ENCODE measurements around the gene SPRING1.
A peak's percentile ranks its signal among the peaks of the same experiment; 100 is the strongest.
"Not testable (repeated sequence)": the region's sequence is repeated elsewhere in the genome, so short reads cannot be mapped to it uniquely, and the experiment has no call there.

SPRING1 gene, protein sequence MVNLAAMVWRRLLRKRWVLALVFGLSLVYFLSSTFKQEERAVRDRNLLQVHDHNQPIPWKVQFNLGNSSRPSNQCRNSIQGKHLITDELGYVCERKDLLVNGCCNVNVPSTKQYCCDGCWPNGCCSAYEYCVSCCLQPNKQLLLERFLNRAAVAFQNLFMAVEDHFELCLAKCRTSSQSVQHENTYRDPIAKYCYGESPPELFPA

DNA sequence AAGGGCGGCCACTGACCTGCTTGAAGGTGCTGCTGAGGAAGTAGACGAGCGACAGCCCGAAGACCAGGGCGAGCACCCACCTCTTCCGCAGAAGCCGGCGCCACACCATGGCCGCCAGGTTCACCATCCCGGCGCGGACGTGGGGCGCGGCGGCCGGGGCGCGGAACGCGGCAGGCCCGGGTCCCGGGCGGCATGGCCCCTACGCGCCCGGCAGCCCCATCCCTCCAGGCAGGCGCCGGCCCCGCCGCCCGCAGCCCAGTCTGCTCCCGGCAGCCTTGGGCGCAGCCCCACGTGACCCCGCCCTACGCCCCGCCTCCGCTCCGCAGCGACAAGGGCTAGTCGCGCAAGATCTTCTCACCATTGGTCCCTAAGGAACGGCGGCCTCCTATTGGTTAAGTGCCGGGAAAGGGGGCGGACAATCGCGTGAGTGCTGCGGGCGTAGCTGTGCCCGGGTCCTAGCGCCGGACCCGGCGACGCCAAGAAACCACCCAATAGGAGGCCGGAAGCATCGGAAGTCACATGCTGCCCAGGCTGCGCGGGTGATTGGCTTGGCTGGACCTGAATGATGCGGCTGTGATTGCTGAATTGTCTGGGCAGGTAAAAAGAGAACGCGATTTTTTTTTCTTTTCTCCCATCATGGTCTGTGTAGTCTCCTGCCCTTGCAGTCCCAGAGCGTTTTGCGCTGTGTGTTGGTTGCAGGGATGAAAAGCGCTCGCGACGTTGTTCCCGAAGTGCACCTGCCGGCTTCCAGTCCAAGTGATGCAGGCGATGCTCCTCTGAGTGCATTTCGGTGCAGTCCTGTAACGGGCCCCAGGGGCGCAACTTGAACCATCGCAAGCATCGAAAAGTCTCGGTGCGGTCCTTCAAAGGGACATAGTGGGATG, at the start of gene SPRING1, which contains the start of gene RNFT2:
Gene SPRING1, minus strand, starts transcription at position 296 of the 884 bp plus-strand sequence. Its CDS starts 169 bp downstream, at position 127.
Gene RNFT2, plus strand, starts transcription at position 542 of the 884 bp plus-strand sequence. CDS start 2,183 bp downstream, outside the sequence.
- DNase-seq: peak; percentile 94

DNA sequence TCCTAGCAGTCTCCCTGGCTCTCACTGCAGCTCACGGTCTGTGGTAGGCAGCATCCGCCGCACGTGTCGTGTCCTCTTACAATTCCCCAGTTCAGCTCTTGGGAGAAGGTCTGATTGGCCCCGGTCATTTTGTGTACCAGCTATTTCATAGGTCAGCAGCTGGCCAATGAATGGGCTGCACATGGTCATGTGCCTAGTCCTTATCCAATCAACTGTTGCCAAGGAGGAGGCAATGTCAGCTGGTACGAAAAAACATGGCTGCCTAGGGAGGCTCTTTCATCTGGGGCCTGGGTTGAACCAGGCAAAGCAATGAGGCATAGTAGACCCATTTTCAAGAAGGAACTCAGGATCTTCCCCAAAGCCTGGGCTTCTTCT, 46.4 kb upstream of the SPRING1 start:
- no peak for DNase-seq

DNA sequence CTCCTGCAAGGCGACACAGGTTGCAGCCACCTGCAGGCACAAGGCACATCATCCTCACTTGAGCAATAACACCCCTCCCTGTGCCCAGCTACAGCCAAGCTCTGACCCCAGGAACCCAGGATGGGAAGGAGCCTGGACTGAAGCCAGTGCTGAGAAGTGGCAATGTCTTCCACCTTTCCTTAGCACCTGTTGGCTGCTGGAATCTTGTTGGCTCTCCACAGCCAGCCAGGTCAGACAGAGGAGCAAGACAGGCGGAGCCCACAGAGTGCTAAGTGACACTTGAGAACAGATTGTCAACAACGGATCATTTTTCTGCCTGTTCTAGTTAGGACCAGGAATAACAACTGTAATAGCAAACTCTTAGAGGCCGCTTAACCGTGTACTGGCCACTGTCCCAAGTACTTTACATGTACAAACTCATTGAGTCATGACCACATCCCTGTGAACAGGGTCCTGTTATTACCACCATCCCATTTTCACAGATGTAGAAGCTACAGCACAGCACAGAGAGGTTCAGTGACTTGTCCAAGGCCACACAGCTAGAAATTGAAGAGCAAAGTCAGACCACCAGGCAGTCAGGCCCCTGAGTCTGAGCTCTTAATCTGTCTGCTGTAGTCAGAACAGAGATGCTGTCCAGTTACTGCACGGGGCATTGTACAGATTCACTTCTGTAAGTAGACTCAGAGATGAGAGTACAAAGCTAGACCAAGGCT, 45.8 kb upstream of the SPRING1 start:
- no peak for DNase-seq

DNA sequence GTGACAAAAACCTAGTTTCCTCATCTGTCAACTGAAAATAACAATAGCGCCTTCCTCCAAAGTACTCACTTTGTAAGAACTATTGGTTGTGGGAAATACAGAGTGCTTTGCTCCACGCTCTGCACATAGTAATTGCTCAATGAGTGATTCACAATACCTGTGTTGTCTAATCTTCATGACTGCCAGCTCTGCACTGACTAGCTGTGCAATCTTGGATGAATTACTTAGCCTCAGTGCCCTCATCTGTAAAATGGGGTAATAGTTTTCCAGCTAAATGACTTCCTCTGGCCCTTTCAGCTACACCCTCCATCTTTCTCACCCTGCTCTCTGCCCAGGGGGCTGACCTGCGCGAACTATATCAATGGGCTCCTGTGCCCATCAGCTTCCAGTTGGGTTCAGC, 43.1 kb upstream of the SPRING1 start:
- no peak for DNase-seq

DNA sequence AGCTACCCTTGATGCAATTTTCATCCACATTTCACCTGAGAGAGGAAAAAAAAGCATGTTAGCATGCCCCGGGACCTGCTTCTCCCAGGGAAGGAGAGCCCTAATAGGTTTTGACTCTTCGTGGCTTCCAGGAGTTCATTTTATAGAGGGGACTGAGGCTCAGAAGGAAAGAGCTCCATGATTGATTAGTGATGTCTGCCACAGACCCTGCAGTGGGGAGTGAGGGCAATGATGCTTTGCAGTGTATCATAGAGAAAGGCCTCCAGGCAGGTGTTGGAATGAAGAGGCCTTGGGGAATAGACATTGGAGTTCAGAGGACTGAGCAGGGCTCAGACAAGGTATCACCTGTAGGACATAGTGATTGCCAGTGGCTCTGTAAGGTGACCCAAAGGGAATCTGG, 41.7 kb upstream of the SPRING1 start:
- no peak for DNase-seq

DNA sequence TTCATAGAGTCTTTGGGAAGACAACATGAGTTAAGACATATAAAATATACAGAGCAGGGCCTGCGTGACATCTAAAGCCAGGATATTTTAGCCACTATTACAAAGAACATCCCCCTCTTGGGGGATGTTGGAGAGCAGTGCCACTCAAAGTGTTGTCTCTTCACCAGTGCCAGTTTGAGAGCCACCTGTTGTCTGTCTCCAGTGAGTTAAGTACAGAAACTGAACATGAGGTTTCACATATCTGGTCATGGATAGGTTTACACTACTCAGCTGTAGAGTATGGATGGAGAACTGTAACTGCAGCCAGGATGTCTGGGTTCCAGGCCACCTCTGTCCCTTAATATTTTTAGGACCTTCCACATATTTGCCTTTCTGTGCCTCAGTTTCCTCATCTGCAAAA, 39.4 kb upstream of the SPRING1 start:
- no peak for DNase-seq

DNA sequence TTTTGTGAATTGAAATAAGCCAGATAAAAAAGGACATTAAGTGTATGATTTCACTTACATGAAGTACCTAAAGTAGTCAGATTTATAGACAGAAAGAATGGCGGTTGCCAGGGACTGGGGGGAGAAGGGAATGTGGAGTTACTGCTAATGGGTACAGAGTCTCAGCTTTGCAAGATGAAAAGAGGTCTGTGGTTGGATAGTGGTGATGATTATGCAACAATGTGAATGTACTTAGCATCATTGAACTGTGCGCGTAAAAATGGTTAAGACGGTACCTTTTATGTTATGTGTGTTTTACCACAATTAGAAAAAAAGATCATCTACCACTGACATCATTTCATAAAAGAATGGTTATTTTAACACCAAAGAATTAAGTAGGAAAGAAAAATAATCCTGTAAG, 36.2 kb upstream of the SPRING1 start:
- DNase-seq: no peak

DNA sequence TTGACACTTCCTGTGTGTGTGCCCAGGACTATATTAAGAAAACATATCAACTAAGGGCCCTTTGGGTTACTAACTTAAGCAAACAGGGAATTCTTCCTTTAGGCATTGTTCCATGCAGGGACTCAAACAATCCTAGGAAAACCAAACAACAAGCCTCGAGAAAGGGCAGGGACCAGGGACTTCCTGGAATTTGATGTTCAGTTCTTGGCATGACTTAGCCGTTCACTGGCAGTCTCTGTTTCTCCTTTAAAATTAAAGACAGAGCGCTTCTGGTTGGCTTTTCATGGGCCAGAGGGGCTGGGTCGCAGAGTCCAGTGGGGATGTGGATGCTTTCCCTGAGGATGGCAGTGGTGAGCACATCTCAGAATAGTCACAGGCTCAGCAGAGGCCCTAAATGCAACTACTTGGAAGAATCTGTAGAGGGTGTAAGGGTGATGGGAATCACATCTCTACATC, 35.4 kb upstream of the SPRING1 start:
- DNase-seq: no peak

DNA sequence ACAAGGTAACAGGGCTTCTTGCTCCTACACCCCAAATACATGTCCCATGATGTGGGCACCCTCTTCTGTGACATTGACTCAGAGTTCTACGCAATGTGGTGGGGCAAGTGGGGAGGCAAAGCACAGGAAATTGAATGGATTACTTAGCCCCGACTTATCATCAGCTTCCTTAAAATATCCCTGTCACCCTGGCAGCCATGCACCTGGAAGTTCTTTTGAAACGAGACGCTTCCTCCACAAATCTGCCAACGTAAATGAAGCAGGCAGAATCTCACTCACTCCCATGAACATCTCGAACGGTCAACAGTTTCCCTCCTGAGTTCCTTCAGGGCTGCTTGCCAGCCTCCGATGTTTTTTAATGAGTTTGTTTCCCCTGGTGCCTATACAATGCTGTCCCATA, 33.8 kb upstream of the SPRING1 start:
- no peak for DNase-seq

DNA sequence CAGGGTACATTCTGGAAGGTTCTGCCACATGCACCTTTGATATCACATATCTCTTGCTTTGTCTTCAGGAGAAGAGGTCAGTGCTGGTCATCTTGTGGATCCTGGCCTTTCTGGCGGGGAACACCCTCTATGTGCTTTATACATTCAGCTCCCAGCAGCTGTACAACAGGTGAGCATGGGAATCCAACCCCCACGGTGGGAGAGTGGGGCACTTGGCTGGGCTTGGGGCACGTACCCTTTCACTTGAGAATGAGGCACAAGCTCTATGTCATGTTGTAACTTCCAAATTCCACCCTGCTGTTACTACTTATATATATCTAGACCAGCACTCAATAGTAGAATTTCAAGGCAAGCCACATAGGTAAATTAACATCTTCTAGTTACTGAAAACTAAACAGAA, 28.9 kb upstream of the SPRING1 start:
- DNase-seq: no peak

DNA sequence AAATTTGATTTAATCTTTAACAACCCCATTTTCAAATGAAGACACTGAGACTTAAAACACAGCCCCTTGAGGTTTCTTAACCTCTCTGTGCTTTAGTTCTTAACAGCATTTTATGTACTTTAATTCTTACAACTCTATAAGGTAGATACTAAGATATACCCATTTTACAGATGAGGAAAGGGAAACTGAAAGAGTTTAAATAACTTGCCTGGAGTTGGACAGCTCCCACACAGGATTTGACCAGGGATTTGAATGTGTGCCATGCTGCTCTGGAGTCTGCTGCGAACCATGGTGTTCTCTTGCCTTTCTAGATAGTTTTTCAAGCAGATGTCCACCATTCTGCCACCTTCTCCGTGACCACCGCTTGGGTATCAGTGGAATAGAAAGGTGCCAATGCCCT, 28.4 kb upstream of the SPRING1 start:
- no peak for DNase-seq

DNA sequence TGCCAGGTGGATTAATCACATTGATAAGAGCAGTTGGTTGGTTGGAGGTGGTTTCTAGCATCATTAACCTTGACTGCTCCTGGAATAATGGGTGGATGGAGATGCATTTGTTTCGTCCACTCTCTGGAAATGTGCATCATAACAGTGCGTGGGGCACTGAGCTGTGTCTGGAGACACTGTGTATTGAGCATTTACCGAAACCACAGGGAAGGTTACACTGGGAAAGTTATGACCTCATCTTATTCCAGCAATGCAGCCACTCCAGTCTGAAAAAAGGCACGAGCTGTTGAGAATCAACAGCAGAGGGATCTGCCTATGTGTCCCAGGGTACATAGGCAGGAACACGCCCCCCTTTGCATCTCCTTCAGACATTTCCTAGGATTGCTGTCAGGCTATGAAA, 27.4 kb upstream of the SPRING1 start:
- no peak for DNase-seq

DNA sequence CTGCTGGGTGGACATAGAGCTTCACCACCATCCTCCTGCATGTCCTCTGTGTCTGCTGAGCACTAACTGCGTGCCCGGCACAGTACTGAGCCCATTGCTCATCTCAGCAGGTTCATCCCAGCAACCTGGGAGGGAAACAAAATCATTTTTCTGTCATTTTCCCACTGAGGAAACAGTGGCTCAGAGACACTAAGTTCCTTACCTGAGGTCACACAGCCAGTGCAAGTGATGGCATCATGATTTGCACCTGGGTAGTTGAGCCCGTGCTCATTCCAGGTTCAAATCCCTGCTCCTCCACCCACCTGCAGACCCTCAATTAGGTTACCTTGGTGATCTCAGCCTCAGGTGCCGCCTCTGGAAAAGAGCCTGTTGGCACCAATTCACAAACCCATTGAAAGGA, 23.6 kb upstream of the SPRING1 start:
- no peak for DNase-seq

DNA sequence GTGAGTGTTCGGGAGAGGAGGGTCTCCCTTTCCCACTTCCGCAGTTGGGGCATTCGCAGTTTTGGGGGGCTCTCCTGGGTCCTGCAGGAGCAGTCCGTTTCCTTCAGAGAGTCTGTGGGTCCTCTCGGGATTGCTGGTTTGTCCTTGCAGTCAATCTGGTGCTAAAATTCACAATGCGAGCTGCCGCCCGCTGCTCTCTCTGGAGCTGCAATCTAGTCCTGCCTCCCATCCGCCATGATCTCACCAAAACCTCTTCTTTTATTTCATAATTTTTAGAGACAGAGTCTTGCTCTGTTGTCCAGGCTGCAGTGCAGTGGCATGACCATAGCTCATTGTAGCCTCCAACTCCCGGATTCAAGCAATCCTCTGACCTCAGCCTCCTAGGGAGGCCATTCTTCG, 22.8 kb upstream of the SPRING1 start:
- no peak for DNase-seq

DNA sequence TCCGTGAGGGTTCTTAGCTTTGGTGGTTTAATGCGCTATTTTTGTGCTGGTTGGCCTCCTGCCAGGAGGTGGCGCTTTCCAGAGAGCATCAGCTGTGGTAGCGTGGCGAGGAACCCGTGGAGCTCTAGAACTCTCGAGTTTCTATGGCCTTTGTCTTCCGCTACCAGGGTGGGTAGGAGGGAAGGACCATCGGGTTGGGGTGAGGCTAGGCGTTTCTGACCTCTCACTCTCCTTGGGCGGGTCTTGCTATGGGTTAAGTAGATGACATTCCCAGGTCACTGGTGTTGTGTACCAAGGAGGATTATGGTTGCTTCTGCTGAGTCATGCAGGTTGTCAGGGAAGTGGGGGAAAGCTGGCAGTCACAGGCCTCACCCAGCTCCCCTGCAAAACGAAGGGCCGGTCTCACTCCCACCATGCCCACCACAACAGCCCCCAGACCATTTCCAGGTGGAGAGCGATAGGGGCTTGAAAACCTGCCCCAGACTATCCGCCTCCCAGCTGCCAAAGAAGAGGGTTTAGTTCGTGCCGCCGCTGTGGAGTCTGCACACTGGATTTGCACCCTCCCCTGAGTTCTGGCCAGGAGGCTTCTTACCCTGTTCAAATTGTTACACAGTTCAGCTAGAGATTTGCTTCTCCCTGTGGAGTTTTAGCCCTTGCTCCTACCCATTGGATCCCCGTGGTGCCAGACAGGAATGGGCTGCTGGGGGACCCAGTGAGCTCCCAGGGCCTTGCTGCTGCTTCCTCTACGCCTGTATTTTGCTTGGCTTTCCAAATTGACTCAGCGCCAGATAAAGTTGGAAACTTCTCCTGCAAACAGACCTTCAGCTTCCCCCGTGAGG, 22.1 kb upstream of the SPRING1 start:
- DNase-seq: no peak

DNA sequence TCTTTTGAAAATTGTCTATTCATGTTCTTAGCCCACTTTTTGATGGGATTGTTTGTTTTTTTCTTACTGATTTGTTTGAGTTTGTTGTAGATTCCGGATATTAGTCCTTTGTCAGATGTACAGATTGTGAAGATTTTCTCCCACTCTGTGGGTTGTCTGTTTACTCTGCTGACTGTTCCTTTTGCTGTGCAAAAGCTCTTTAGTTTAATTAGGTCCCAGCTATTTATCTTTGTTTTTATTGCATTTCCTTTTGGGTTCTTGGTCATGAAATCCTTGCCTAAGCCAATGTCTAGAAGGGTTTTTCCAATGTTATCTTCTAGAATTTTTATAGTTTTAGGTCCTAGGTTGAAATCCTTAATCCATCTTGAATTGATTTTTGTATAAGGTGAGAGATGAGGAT, 16.9 kb upstream of the SPRING1 start:
- DNase-seq: not testable (repeated sequence)

DNA sequence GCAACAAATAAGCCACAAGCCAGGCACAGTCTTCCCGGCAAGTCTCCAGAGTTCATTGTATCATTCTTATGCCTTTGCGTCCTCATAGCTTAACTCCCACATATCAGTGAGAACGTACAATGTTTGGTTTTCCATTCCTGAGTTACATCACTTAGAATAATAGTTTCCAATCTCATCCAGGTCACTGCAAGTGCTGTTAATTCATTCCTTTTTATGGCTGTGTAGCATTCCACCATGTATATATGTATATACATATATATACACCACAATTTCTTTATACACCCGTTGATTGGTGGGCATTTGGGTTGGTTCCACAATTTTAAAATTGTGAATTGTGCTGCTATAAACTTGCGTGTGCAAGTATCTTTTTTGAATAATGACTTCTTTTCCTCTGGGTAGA, 16.2 kb upstream of the SPRING1 start:
- not testable (repeated sequence) for DNase-seq

DNA sequence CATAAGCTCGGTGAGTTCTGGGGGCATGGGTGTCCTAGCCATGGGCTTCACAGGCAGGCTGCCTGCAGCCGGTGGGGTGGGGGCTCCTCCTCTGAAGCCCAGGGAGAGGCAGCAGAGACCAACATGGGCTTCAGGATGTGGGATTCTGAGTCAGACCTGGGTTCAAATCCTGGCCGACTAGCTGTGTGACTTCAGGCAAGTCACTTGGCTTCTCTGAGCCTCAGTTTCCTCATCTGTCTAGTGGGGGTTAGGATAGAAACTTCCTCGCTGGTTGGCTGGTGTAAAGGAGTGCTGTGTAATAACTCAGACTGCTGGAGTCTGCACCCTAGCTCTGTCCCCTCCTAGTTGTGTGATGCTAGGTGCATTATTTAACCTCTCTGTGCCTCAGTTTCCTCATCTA, 12.4 kb upstream of the SPRING1 start:
- DNase-seq: no peak

DNA sequence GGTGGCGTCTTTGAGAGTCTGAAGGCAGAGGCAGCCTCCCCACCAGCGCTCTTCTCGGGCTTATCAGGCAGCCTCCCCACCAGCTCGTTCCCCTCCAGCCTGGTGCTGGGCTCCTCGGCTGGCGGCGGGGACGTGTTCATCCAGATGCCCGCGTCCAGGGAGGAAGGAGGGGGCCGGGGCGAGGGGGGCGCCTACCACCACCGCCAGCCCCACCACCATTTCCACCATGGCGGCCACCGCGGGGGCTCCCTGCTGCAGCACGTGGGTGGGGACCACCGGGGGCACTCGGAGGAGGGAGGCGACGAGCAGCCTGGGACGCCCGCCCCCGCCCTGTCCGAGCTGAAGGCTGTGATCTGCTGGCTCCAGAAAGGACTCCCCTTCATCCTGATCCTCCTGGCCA, 12.0 kb upstream of the SPRING1 start:
- DNase-seq: no peak

DNA sequence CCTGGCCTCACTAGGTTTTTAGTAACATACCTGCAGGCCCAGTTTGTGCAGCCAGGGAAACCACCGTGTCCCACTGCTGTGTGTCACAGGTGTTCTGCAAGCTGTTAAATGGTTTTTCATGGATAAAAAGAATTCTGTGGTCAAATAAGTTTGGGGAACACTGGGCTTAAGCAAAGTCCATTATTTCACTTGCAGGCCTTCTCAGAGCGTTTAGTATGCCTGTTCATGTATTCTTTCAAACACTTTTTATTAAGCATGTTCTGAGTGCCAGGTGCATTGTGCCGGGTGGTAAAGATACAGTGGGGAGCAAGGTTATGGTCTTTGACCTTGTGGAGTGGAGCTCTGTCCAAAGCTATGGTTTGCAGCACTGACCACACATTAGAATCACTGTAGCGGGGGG, 7.7 kb upstream of the SPRING1 start:
- DNase-seq: no peak

DNA sequence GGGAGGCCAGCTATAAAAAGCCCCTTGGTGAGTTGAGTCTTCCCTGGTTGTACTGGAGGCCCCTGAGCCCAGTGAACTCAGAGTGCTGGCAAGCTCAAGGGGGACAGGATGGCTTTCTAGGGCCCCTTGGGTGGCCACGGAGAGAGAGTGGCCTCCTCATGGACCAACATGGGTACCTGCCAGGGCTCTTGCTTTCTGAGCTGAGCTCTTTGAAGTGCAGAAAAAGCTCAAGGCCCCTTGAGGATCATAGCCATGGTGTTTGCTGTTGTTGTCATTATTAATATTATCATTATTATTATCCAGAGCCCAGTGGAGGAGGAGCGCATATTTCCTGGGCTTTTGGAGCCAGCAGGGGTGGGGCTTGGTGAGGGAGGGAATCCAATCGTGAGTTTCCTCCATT, 6.9 kb upstream of the SPRING1 start:
- no peak for DNase-seq

DNA sequence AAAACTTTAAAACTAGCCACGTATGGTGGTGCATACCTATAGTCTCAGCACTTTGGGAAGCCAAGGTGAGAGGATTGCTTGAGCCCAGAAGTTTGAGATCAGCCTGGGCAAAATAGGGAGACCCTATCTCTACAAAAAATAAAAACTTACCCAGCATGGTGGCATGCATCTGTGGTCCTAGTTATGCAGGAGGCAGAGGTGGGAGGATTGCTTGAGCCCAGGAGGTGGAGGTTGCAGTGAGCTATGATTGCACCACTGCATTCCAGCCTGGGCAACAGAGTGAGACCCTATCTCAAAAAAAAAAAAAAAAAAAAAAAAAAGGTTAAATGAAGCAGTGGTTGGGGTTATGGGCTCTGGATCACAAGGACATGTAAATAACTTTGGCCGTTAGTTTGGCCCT, 4.9 kb upstream of the SPRING1 start:
- DNase-seq: not testable (repeated sequence)

DNA sequence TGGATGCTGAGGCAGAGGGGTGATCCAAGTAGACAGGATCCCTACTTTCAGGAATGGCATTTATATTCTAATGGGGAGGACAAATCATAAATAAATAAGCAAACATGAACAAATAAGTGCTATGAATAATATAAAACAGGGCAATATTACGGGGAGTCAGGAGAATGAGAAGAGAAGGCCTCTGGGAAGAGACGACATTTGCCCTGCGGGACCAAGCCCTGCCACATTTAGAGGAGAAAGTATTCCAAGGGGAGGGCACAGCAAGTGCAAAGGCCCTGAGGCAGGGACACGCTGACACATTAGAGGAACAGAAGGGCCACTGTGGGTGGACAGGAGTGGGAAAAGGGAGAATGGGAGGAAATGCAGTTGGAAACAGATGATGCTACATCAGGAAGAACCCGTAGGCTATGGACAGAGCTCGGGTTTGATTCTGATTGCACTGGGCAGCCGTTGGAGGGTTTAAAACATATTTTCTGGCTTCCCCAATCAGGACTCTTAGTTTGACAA, 1.6 kb upstream of the SPRING1 start:
- no peak for DNase-seq
